ENCODE measurements around the gene ANK3. TPM values are rescaled to one million over a fixed set of nuclear protein-coding genes. Genes with fewer than 3 reads are reported as not detected.

ANK3 gene
- polyA plus RNA-seq, 1 donor (not counting 4 experiments of a cell fraction or from before 2014, with no cell fraction given): 8.3 TPM

- no peaks in the 10 kb centered on the region for H3K9me3 ChIP-seq (ENCODE audit: control insufficient read depth, low read depth, low read length)
- no peaks in the 10 kb centered on the region for H3K27me3 ChIP-seq (ENCODE audit: control insufficient read depth, extremely low read depth, insufficient read depth, low read length)
- H3K9me1 ChIP-seq (ENCODE audit: control insufficient read depth, extremely low read depth, insufficient read depth, low read length): no peaks in the 10 kb centered on the region
- H3K4me2 ChIP-seq (ENCODE audit: control insufficient read depth, extremely low read depth, insufficient read depth, low read depth, low read length): no peak overlapping the region
- H3K79me2 ChIP-seq (ENCODE audit: control insufficient read depth, insufficient read depth, low read length): no peaks in the 10 kb centered on the region
- H3K36me3 ChIP-seq (ENCODE audit: control insufficient read depth in 2 of 2, extremely low read depth in 1 of 2, insufficient read depth in 2 of 2, low read length in 2 of 2): no peaks in the 10 kb centered on the region
- H3K4me1 ChIP-seq (ENCODE audit: control insufficient read depth, extremely low read depth, insufficient read depth, low read length): peaks cover 3% of the 10 kb centered on the region
- DNase-seq (ENCODE audit: low read depth, low spot score) (no peak), FAIRE-seq (no peak)
- dilution Hi-C loops (cut with MboI; ENCODE audit: extremely low pct_ligation_motif_present, low sequenced_read_pairs): no loop called here
- H2AFZ ChIP-seq (ENCODE audit: control insufficient read depth, low read length): no peak overlapping the region
- H3K27ac ChIP-seq (ENCODE audit: control insufficient read depth, insufficient read depth, low read length): no peak overlapping the region
- no peaks in the 10 kb centered on the region for H4K20me1 ChIP-seq (ENCODE audit: control insufficient read depth, extremely low read depth, insufficient read depth, low read length)
- TF ChIP-seq CTCF (optimal IDR thresholded peaks at IDR 0.05 in 1 of 3, IDR thresholded peaks at IDR 0.05 in 1 of 3, conservative IDR thresholded peaks at IDR 0.05 in 1 of 3; ENCODE audit: extremely low read depth in 1 of 3, insufficient read depth in 2 of 3, low read length in 3 of 3) (no peak), EZH2 (IDR thresholded peaks at IDR 0.05; ENCODE audit: low read length) (no peak)
- H3K4me3 ChIP-seq (ENCODE audit: control insufficient read depth in 2 of 3, extremely low read depth in 1 of 3, insufficient read depth in 2 of 3, low read depth in 1 of 3, low read length in 3 of 3): no peak overlapping the region
- no peak overlapping the region for H3K9ac ChIP-seq (ENCODE audit: control insufficient read depth, extremely low read depth, insufficient read depth, low read length)
These were observed 361.6 kb downstream of the ANK3 start for GRCh38 chr10:60028081-60028480.

GRCh38 chr10:60025279-60025678, 364.4 kb downstream of the ANK3 start:
- Histone ChIP-seq H3K4me1 (ENCODE audit: control insufficient read depth, extremely low read depth, insufficient read depth, low read length) (no peaks in the 10 kb centered on the region), H3K9me3 (ENCODE audit: control insufficient read depth, low read depth, low read length) (no peaks in the 10 kb centered on the region), H3K27ac (ENCODE audit: control insufficient read depth, insufficient read depth, low read length) (no peak overlapping the region), H3K27me3 (ENCODE audit: control insufficient read depth, extremely low read depth, insufficient read depth, low read length) (no peaks in the 10 kb centered on the region), H3K4me3 (ENCODE audit: control insufficient read depth in 2 of 3, extremely low read depth in 1 of 3, insufficient read depth in 2 of 3, low read depth in 1 of 3, low read length in 3 of 3) (no peak overlapping the region), H3K9me1 (ENCODE audit: control insufficient read depth, extremely low read depth, insufficient read depth, low read length) (no peaks in the 10 kb centered on the region), H3K4me2 (ENCODE audit: control insufficient read depth, extremely low read depth, insufficient read depth, low read depth, low read length) (no peak overlapping the region), H3K9ac (ENCODE audit: control insufficient read depth, extremely low read depth, insufficient read depth, low read length) (no peak overlapping the region), H2AFZ (ENCODE audit: control insufficient read depth, low read length) (no peak overlapping the region), H4K20me1 (ENCODE audit: control insufficient read depth, extremely low read depth, insufficient read depth, low read length) (no peaks in the 10 kb centered on the region), H3K79me2 (ENCODE audit: control insufficient read depth, insufficient read depth, low read length) (no peaks in the 10 kb centered on the region), H3K36me3 (ENCODE audit: control insufficient read depth in 2 of 2, extremely low read depth in 1 of 2, insufficient read depth in 2 of 2, low read length in 2 of 2) (no peaks in the 10 kb centered on the region)
- TF ChIP-seq EZH2 (IDR thresholded peaks at IDR 0.05; ENCODE audit: low read length): no peak
- no peak for TF ChIP-seq CTCF (optimal IDR thresholded peaks at IDR 0.05 in 1 of 3, IDR thresholded peaks at IDR 0.05 in 1 of 3, conservative IDR thresholded peaks at IDR 0.05 in 1 of 3; ENCODE audit: extremely low read depth in 1 of 3, insufficient read depth in 2 of 3, low read length in 3 of 3)
- FAIRE-seq (no peak), DNase-seq (ENCODE audit: low read depth, low spot score) (no peak)
- dilution Hi-C loops (cut with MboI; ENCODE audit: extremely low pct_ligation_motif_present, low sequenced_read_pairs): no loop called here

Measured in keratinocyte (primary cell).